ENCODE measurements around the gene KRT78.
"Not testable (repeated sequence)": the region's sequence is repeated elsewhere in the genome, so short reads cannot be mapped to it uniquely, and the experiment has no call there.

The KRT78 gene

GRCh38 chr12:52871291-52872039 is 22.7 kb upstream of the KRT78 start:
- no peak for DNase-seq

DNA sequence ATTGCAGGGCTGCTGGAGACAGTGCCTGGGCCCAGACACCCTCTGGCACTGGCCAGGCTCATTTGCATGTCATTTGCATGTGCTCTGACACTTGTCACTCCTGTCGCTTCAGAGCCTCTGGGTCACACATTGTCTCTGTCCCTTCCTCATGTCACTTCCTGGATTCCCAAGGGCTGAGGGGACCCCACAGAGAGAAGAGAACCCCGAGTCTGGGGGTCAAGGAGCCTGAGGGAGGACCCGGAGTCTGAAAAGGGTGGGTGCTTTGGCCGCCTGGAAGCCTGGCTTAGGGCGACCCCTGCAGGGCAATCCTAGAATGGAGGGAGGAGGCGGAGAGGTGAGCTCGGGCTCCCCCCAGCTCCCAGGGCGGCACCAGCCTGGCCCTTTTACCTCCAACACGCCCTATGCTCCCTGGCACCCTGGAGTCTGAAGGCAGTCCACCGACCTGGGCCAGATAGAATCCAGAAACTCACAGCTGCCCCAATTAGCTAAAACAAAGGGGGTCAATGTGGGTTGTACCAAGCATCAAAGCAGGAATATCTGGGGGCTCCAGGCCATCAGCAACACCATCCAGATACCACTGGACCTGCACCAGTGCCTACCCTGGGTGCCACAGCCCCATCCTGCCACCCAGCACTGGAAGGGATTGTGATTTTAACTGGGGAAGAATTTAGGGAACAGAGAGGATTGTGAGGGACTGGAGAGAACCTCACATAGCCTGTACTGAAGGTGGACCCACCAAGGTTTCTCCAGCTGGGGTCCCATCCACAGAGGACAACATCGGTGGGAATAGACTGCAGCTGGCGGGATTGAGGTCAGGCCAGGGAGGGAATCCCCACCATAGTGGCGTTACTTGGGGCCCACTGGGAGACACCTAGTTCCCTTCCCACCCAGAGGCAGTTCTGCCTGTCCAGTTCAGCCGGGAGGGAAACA is 21.8 kb upstream of the KRT78 start:
- DNase-seq = peak; percentile 55 to 80 (median 70)

- DNase-seq = peak in 1 of 4 experiments; percentile 25
Observed at GRCh38 chr12:52867642-52868041, 18.8 kb upstream of the KRT78 start.

DNA sequence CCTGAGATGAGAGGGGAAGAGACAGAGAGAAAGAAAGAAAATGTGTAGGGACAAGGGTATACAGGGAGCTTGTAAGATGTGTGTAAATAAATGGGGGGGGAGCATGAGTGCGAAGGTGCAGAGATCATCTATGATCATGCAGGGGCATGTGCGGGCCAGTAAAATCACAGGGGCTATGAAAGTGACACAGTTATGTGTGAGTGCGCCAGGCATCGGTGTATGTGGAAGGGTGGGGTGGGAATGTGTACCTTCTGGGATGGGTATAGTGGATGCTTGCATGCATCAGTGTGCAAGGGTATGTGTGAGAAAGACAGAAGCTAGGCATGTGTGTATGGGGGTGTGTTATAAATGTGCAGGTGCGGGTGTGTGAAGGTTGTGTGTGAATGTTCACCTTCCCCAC is 18.4 kb upstream of the KRT78 start:
- DNase-seq = no peak

GRCh38 chr12:52865090-52865944 is 16.5 kb upstream of the KRT78 start:
- DNase-seq = no peak

GRCh38 chr12:52862023-52862422 is 13.2 kb upstream of the KRT78 start:
- no peak for DNase-seq

- no peak for DNase-seq
Observed at GRCh38 chr12:52861511-52861910, 12.7 kb upstream of the KRT78 start.

DNA sequence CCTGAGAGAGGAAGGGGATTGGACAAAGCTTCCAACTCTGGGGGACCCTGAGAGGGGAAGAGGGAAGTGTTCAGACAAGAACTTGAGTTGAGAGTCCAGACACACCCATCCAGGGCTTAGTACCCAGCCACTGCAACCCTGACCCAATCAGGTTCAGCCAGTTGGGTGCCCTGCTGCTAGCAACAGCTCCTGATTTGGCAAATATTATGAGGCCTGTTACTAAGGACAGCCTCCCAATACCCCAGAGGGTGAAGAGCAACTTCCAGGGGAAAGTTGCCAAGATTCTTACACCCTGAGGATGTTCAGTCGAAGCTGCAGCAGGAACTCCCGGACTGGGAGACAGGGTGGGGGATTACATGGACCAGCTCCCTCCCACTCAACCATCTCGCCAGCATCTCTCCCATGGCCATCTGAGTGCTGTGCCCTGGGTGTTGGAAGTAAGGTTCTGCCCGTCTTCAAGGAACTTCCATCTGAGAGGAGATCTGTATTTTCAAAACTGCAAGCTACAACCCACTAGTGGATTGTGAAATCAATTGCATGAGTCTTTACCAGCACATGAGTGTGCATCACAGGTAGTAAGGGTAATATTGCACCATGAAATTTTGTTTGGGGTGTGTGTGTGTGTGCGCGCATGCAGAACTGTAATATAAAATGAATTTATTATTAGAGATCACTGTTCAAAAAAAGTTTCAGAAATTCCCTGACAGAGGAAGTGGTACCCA is 11.5 kb upstream of the KRT78 start:
- DNase-seq = no peak

- no peak for DNase-seq
Observed at GRCh38 chr12:52857500-52857899, 8.7 kb upstream of the KRT78 start.

- DNase-seq = no peak
Observed at GRCh38 chr12:52856787-52857186, 8.0 kb upstream of the KRT78 start.

GRCh38 chr12:52856077-52856476 is 7.3 kb upstream of the KRT78 start:
- not testable (repeated sequence) for DNase-seq

- DNase-seq = no peak
Observed at GRCh38 chr12:52851787-52852186, 3.0 kb upstream of the KRT78 start.

DNA sequence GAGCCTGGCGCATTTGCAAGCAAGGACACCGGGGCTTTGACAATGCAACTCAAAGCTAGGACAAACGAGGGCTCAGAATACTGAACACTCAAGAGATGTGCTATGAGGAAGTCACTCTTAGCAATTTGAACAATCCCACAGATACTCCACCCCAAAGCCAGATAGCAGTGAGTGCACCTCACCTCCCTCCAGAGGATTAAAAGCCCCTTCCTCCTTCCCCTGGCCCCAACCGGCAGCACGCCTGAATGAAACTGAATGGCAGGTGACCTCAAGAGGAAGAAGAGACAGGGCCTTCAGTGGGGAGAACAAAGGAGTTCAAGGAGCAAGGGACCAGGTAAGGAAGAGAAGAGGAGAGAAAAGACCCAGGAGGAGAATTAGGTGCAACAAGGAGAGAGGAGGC is 1.9 kb upstream of the KRT78 start:
- DNase-seq = no peak

DNA sequence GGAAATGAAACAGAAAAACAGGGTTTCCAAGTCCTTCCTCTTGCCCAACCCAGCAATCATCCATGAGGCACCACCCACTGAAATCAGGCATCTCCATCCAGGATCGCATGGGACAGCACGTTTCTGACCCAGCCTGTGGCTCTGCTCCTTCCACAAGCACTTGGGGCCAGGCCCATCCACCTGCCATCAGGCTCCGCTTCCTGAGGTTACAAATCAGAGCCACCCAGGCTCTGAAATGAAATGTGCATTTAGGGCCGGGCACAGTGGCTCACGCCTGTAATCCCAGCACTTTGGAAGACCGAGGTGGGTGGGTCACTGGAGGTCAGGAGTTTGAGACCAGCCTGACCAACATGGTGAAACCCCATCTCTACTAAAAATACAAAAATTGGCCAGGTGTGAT is 717 bp upstream of the KRT78 start:
- DNase-seq = no peak

- no peak for DNase-seq
Observed at GRCh38 chr12:52847335-52848102, 1.3 kb downstream of the KRT78 start.

DNA sequence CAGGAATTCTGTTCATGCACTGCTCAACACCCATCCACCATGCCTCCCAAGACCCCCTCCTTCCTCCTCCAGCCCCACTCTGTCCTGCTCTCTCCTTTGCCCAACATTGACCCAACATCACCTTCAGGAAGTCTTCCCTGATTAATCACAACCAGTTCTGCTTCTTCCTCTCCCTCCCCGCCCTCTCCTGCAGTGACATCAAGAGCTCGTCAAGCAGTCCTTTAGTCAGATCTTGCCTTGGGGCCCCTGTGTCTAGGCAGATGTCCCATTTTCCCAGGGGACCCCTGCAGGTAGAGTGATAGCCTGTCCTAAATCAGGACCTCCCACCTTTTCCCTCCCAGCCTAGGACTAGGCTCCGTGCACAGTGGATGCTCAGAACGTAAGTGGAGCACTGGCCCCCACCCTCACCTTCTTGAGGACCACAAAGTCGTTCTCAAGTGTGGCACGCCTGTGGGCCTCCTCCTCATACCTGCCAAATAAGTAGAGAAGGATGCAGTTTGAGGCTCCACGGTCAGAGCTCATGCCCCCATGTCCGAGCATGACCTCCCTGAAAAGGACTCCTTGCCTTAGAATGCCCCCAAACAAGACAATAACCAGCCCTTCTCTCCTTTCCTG is 2.3 kb downstream of the KRT78 start:
- DNase-seq = no peak

GRCh38 chr12:52845946-52846345 is 2.8 kb downstream of the KRT78 start:
- no peak for DNase-seq

GRCh38 chr12:52844386-52844785 is 4.4 kb downstream of the KRT78 start:
- no peak for DNase-seq

DNA sequence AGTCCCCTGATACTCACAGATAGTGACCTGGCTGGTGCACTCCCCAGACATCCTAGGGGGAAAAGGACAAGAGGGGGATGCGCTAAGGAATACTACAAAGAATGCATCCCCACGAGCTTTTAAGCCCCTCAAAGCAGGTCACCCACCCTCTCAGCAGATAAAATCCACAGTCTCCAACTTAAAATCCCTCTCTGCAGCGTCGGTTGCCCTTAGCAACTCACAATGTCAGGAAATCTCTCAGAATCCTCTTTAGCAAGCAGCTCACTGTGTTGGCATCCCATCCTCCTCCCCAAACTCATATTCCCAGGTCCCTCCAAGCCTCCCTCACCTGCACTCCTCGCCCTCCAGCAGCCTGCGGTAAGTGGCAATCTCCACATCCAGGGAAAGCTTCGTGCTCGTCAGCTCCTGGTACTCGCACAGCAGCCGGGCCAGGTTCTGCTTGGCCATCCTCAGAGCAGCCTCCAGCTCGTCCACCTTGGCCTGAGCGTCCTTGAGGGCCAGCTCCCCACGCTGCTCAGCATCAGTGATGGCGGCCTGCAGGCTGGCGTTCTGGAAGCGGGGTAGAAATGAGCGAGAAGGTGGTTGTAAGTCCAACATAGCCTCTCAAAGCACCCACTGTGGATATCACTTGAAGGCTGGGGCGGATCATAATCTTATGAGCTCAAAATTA is 9.2 kb downstream of the KRT78 start:
- no peak for DNase-seq

GRCh38 chr12:52838609-52839435 is 10.0 kb downstream of the KRT78 start:
- DNase-seq = no peak
